HepG2 (cell line): ENCODE measurements around the gene CNTRL. TPM values are rescaled to one million over a fixed set of nuclear protein-coding genes. Genes with fewer than 3 reads are reported as not detected.

Experiments
- AGO1 ChIP-seq: fragments of 200-400 bp; formaldehyde crosslinking; IDR thresholded peaks from 2 replicates; pipeline ENCODE4 v1.6.1; 2017; ENCODE audit warnings: mild to moderate bottlenecking, low read depth, low read length, moderate library complexity; ENCODE audit not compliant: poor library complexity, severe bottlenecking
- DNMT1 ChIP-seq: sonication (generic); formaldehyde crosslinking; IDR thresholded peaks from 2 replicates; pipeline ENCODE4 v1.5.1; 2020; ENCODE audit warnings: mild to moderate bottlenecking, missing genetic modification reagents
- FOXC1 ChIP-seq: sonication (generic); formaldehyde crosslinking; IDR thresholded peaks from 2 replicates; pipeline ENCODE4 v1.8.0; 2022; ENCODE audit warnings: mild to moderate bottlenecking, missing genetic modification reagents, borderline replicate concordance
- JARID2 ChIP-seq: sonication (generic); formaldehyde crosslinking; IDR thresholded peaks from 2 replicates; pipeline ENCODE4 v1.8.1; 2023; ENCODE audit warnings: missing genetic modification reagents, inconsistent platforms; ENCODE audit not compliant: insufficient replicate concordance
- JUN ChIP-seq: sonication (generic); formaldehyde crosslinking; IDR thresholded peaks from 2 replicates; pipeline ENCODE4 v1.4.0; 2020; ENCODE audit warnings: mild to moderate bottlenecking, missing genetic modification reagents
- MLLT10 ChIP-seq: sonication (generic); formaldehyde crosslinking; IDR thresholded peaks from 2 replicates; pipeline ENCODE4 v1.4.0; 2020; ENCODE audit warnings: missing genetic modification reagents
- PHF21A ChIP-seq: sonication (generic); formaldehyde crosslinking; IDR thresholded peaks from 2 replicates; pipeline ENCODE4 v1.5.0; 2020; ENCODE audit warnings: mild to moderate bottlenecking, missing genetic modification reagents
- SP4 ChIP-seq: sonication (generic); formaldehyde crosslinking; IDR thresholded peaks from 2 replicates; pipeline ENCODE4 v1.8.1; 2023; ENCODE audit warnings: mild to moderate bottlenecking, missing genetic modification reagents
- THRA ChIP-seq: sonication (generic); formaldehyde crosslinking; IDR thresholded peaks from 2 replicates; pipeline ENCODE4 v1.4.0; 2020; ENCODE audit warnings: missing genetic modification reagents, borderline replicate concordance
- WIZ ChIP-seq: sonication (generic); formaldehyde crosslinking; IDR thresholded peaks from 2 replicates; pipeline ENCODE4 v1.5.1; 2020; ENCODE audit warnings: mild to moderate bottlenecking, missing genetic modification reagents
- ZBTB34 ChIP-seq: sonication (generic); formaldehyde crosslinking; IDR thresholded peaks from 2 replicates; pipeline ENCODE4 v1.8.0; 2022; ENCODE audit warnings: mild to moderate bottlenecking, missing genetic modification reagents
- ZHX2 ChIP-seq, 2 experiments: sonication (generic) in 1 of 2; formaldehyde crosslinking in 1 of 2; IDR thresholded peaks; 2 replicates each; pipeline versions ENCODE4 v1.6.1 to v1.9.0; 2014 to 2022; ENCODE audit warnings: antibody characterized with exemption in 1 of 2, borderline replicate concordance in 1 of 2, inconsistent platforms in 1 of 2, low read depth in 1 of 2, missing genetic modification reagents in 1 of 2
- ZNF235 ChIP-seq: sonication (generic); formaldehyde crosslinking; IDR thresholded peaks from 2 replicates; pipeline ENCODE4 v1.8.1; 2023; ENCODE audit warnings: mild to moderate bottlenecking, missing genetic modification reagents, borderline replicate concordance
- ZNF274 ChIP-seq: sonication (generic); formaldehyde crosslinking; IDR thresholded peaks from 2 replicates; pipeline ENCODE4 v1.5.1; 2020; ENCODE audit warnings: mild to moderate bottlenecking, missing genetic modification reagents
- ZNF430 ChIP-seq: sonication (generic); formaldehyde crosslinking; IDR thresholded peaks from 2 replicates; pipeline ENCODE4 v1.9.0; 2021; ENCODE audit warnings: mild to moderate bottlenecking, missing genetic modification reagents
- ZNF550 ChIP-seq: sonication (generic); formaldehyde crosslinking; IDR thresholded peaks from 2 replicates; pipeline ENCODE4 v1.4.0; 2020; ENCODE audit warnings: mild to moderate bottlenecking, missing genetic modification reagents, borderline replicate concordance
- ZNF574 ChIP-seq: sonication (generic); formaldehyde crosslinking; IDR thresholded peaks from 2 replicates; pipeline ENCODE4 v1.4.0; 2020; ENCODE audit warnings: missing genetic modification reagents
- ZNF577 ChIP-seq: sonication (generic); formaldehyde crosslinking; IDR thresholded peaks from 2 replicates; pipeline ENCODE4 v1.4.0; 2020; ENCODE audit warnings: mild to moderate bottlenecking, low read depth, missing genetic modification reagents, borderline replicate concordance
- polyA plus RNA-seq, 8 experiments: library from polyadenylated mRNA; depleted of rRNA in 3 of 8; stranded (reverse) in 7 of 8; unstranded in 1 of 8; fragments of >200 nt; fragmentation: Illumina TruSeq in 4 of 8; extraction: Trizol in 4 of 8; gene quantifications; 2 replicates each; pipeline versions ENCODE4 v1.2.1 to v1.2.3, GENCODE V29; 2011 to 2016; ENCODE audit warnings: low read depth in 4 of 8, missing spikeins in 1 of 8, mixed read lengths in 1 of 8; ENCODE audit not compliant: insufficient read depth in 1 of 8
- total RNA-seq, 5 experiments: library from RNA; depleted of rRNA; stranded (reverse); fragments of >200 nt; fragmentation: Illumina TruSeq; extraction: Trizol; gene quantifications; 2 replicates each; pipeline ENCODE4 v1.2.3, GENCODE V29; 2016; ENCODE audit warnings: low read depth in 1 of 5

Gene CNTRL
- total and polyA plus RNA-seq, 2 of the 13 experiments (the other 11 are each of a cell fraction or from before 2014, with no cell fraction given) = 7.5 to 11.8 TPM

GRCh38 chr9:121121582-121122087, 46.9 kb downstream of the CNTRL start (continued):
- TF ChIP-seq ZHX2 (IDR thresholded peaks at IDR 0.05; ENCODE audit: low read depth) (0 out of 2 replicates have a peak, but pooled peaks have one; percentile 24), ZHX2 (CRISPR knock-in tag; IDR thresholded peaks at IDR 0.05; ENCODE audit: borderline replicate concordance) (no peak), FOXC1 (CRISPR knock-in tag) (no peak), ZNF235 (CRISPR knock-in tag) (no peak), WIZ (no peak), AGO1 (no peak), JUN (CRISPR knock-in tag) (no peak), ZNF274 (CRISPR knock-in tag) (0 out of 2 replicates have a peak, but pooled peaks have one; percentile 37), ZNF577 (CRISPR knock-in tag) (no peak), DNMT1 (CRISPR knock-in tag) (no peak), SP4 (CRISPR knock-in tag) (peak; percentile 66), ZNF550 (CRISPR knock-in tag) (no peak), THRA (CRISPR knock-in tag) (0 out of 2 replicates have a peak, but pooled peaks have one; percentile 21), PHF21A (peak; percentile 72), JARID2 (no peak), ZBTB34 (CRISPR knock-in tag) (no peak), MLLT10 (no peak), ZNF430 (0 out of 2 replicates have a peak, but pooled peaks have one; percentile 38), ZNF574 (CRISPR knock-in tag) (peak; percentile 55)
